Measurements from ENCODE around the gene PAXX.
"Not testable (repeated sequence)": the region's sequence is repeated elsewhere in the genome, so short reads cannot be mapped to it uniquely, and the experiment has no call there.

Gene PAXX

GRCh38 chr9:137002646-137003041 is 10.4 kb downstream of the PAXX start:
- no peak for DNase-seq (ENCODE audit: low spot score)

- DNase-seq (ENCODE audit: low spot score): not testable (repeated sequence)
Observed at GRCh38 chr9:137004285-137004684, 12.1 kb downstream of the PAXX start.

GRCh38 chr9:137006116-137007003 is 14.1 kb downstream of the PAXX start:
- no peak for DNase-seq (ENCODE audit: low spot score)

DNA sequence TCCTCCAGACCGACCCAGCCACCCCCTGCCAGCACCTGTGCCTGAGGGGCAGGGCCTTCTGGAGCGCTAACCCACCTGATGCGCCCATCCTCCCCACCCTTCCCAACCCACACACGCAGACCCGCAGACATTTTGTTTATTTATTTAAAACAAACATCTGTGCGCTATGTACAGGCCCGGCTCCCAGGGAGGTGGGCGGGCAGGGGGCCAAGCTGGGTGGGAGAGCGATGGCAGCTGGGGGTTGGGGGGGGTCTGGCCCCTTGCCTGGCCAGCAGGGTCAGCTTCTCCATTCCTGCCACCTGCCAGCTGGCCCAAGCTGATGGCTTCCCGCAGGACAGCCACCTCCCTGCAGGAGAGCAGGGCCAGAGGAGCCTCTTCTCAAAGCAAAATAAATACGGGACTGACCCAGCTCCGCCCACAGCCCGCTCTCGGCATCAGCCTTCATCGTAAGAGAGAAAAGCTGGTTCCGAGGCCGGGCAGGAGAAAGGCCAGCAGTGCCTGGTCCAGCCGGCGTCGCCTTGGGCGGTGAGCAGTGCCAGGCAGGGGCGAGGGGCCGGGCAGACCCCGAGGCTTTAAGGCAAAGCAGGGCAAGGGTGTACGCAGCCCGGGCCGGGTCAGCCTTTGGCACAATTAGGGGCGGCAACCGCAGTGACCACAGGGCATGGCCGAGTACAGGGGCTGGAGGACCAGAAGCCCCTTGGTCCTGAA is 15.0 kb downstream of the PAXX start:
- no peak for DNase-seq (ENCODE audit: low spot score)

DNA sequence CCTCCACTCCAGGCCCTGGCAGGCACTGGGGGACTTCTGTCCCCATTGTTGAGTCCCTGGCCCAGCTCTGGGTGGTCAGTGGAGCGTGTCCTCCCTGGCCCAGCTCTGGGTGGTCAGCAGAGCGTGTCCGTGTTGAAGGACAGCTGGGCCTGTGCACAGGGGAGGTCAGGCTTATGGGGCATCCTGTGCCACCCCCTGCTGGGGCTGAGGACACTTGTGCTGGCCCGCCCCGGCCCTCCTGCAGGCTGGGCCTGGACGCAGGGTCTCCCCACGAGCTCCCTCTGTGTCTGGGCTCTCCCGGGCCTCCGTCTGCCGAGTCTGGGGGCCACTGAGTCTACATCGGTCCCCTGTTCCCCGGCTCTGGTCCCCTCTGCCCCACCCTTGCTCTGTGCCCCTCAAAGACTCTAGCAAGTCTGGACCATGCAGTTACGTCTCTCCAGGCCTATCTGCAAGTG is 15.6 kb downstream of the PAXX start:
- no peak for DNase-seq (ENCODE audit: low spot score)

- DNase-seq (ENCODE audit: low spot score): no peak
Observed at GRCh38 chr9:137008312-137008711, 16.1 kb downstream of the PAXX start.

GRCh38 chr9:137009217-137009616 is 17.0 kb downstream of the PAXX start:
- DNase-seq (ENCODE audit: low spot score): no peak

- no peak for DNase-seq (ENCODE audit: low spot score)
Observed at GRCh38 chr9:137009938-137010732, 17.9 kb downstream of the PAXX start.

- no peak for DNase-seq (ENCODE audit: low spot score)
Observed at GRCh38 chr9:137011156-137011555, 18.9 kb downstream of the PAXX start.

DNA sequence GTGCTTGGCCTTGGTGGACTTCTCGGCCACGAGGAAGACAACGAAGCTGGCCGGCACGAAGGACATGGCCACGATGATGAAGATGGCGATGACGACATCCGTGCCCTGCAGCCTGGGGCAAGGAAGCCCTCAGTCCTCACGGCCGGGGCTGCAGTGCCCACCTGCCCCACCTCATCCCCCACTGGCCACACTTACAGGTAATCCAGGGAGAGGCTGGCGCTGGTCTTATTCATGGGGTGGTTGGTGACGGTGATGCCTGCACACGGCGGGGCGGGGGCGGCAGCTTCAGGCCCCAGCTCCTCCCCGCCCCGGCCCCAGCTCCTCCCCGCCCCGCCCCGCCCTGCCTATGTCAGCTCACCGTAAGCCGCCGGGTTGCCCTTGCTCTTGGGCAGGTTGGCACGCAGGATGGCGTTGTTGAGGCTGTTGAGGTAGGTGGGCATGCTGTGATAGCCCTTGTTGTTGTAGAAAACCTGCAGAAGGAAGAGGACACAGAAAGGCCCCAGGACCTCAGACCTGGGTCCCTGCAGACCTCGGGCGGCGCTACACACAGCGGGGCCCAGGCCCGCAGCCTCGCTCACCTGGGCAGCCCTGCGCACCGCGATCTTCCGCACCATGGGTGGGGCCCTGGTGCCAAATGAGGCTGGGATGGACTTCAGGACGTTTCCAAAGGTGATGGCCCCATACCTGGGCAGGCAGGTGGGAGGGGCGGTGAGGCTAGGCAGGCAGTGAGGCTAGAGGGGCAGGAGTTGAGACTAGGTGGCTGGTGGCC is 19.9 kb downstream of the PAXX start:
- DNase-seq (ENCODE audit: low spot score): no peak

GRCh38 chr9:137012694-137013570 is 20.7 kb downstream of the PAXX start:
- DNase-seq (ENCODE audit: low spot score): no peak

DNA sequence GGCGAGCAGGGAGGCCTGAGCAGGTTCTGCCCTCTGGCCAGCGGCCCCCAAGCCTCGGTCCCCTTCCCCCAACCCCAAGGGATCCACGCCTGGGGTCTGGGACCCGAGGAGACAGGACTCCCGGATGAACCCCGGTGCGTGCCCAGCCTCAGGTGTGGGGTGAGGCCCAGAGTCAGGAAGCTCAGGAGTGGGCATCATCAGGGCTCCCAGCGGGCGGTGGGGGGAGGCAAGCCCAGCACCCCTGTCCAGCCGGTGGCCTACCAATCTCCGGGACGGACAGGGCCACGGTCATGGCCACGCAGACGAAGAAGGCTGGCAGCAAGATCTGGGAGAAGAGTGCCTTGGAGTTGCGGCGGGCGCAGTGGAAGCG is 21.3 kb downstream of the PAXX start:
- DNase-seq (ENCODE audit: low spot score): no peak

GRCh38 chr9:137014166-137014565 is 21.9 kb downstream of the PAXX start:
- no peak for DNase-seq (ENCODE audit: low spot score)

- DNase-seq (ENCODE audit: low spot score): no peak
Observed at GRCh38 chr9:137014776-137015539, 22.7 kb downstream of the PAXX start.

DNA sequence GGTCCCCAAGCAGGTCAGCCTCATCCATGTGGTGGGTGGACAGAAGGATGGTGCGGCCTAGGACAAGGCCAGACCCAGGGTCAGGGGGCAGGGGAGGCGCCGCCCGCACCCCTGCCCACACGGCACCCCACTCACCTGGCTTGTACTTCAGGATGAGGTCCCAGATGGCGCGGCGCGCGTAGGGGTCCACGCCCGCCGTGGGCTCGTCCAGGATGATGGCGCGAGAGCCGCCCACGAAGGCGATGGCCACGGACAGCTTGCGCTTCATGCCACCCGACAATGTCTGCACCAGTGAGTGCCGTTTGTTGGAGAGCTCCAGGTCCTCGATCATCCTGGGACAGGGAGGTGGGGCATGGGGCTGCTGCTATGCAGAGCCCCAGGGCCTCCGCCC is 23.3 kb downstream of the PAXX start:
- no peak for DNase-seq (ENCODE audit: low spot score)

- DNase-seq (ENCODE audit: low spot score): no peak
Observed at GRCh38 chr9:137015976-137016375, 23.8 kb downstream of the PAXX start.

- no peak for DNase-seq (ENCODE audit: low spot score)
Observed at GRCh38 chr9:137016436-137016835, 24.2 kb downstream of the PAXX start.

- DNase-seq (ENCODE audit: low spot score): no peak
Observed at GRCh38 chr9:137017071-137017470, 24.8 kb downstream of the PAXX start.

DNA sequence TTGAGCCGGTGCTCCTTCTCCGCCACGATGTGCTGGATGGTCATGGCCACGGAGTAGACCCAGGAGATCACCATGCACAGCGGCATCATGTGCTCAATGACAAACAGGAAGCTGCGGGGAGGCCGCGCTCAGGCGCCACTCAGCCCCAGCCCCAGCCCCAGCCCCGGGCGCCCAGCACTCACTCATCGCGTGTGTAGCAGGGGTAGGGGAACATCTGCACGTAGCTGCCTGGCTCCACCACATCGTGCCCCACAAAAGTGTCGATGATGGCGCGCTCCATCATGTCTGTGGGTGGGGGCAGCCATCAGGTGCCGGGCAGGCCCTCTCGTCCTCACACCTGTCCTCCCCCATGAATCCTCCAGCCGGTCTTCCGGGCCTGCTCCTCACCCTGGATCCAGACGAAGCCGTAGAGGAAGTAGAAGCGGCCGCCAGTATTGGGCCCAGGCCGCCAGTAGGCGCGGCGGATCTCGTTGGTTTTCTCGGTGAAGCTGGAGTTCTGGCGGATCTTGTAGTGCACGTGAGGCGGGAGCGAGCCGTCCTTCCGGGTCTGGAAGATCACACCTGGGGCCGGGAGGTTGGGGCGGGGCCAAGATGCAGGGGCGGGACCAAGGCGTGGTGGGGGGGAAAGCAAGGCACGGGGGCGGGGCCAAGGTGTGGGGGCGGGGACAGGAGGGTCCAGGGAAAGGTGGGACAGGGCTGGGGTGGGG is 25.7 kb downstream of the PAXX start:
- no peak for DNase-seq (ENCODE audit: low spot score)
